NT2/D1 (cell line): ENCODE data around the gene ITGB5.

ENCODE experiments used
- DNase-seq: peaks from one replicate; pipeline ENCODE4 v3.0.0-alpha.2; 2011; ENCODE audit warnings: low read depth, low spot score
- H3K27me3 ChIP-seq: 2 replicates; pipeline ENCODE4 v1.6.0; 2011; ENCODE audit warnings: mild to moderate bottlenecking; ENCODE audit not compliant: insufficient read length, insufficient read depth
- H3K36me3 ChIP-seq: 2 replicates; pipeline ENCODE4 v1.6.1; 2011; ENCODE audit warnings: mild to moderate bottlenecking, low read length, mixed read lengths; ENCODE audit not compliant: insufficient read depth, insufficient read length
- H3K4me1 ChIP-seq: 2 replicates; pipeline ENCODE4 v1.5.1; 2011; ENCODE audit not compliant: insufficient read depth, insufficient read length
- H3K4me3 ChIP-seq: 2 replicates; pipeline ENCODE4 v1.5.1; 2011; ENCODE audit warnings: low read depth; ENCODE audit not compliant: insufficient read length
- H3K9ac ChIP-seq: 2 replicates; pipeline ENCODE4 v1.6.0; 2011; ENCODE audit warnings: low read depth; ENCODE audit not compliant: insufficient read length
- H3K9me3 ChIP-seq: 2 replicates; pipeline ENCODE4 v1.5.1; 2011; ENCODE audit warnings: mild to moderate bottlenecking, low read length; ENCODE audit not compliant: insufficient read depth
- SUZ12 ChIP-seq: IDR thresholded peaks from 2 replicates; pipeline ENCODE4 v1.6.1; 2011; ENCODE audit not compliant: insufficient read length, insufficient read depth; ENCODE audit errors: extremely low read depth
- YY1 ChIP-seq: IDR thresholded peaks from 2 replicates; pipeline ENCODE4 v1.6.1; 2011; ENCODE audit not compliant: insufficient read length, insufficient read depth
- ZNF274 ChIP-seq: IDR thresholded peaks from 2 replicates; pipeline ENCODE4 v1.6.1; 2011; ENCODE audit warnings: mild to moderate bottlenecking, low read depth, low read length

The ITGB5 gene

DNA sequence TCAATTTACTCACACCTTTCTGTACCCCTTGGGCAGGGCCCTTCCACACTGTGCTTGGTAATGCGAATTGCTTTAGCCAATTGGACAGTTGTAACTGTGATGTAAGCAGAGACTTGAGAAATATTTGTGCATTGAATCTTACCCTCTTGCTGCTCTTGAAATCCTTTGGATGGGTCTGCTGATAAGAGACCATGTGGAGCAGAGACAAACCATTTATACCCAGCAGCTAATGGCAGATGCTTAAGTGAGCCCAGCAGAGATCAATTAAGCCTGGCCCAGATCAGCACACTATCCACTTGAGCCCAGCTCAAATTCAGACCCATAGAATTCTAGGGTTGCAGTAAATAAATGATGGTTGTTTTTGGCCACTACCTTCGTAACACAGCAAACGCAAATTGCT, 28.1 kb upstream of the ITGB5 start:
- Histone ChIP-seq H3K9me3 (no peaks in the 10 kb centered on the region), H3K27me3 (no peaks in the 10 kb centered on the region), H3K4me3 (no peak overlapping the region), H3K4me1 (no peaks in the 10 kb centered on the region), H3K9ac (no peak overlapping the region), H3K36me3 (no peaks in the 10 kb centered on the region)
- no peak for TF ChIP-seq SUZ12
- TF ChIP-seq YY1 = no peak
- TF ChIP-seq ZNF274 = no peak
- DNase-seq = no peak

DNA sequence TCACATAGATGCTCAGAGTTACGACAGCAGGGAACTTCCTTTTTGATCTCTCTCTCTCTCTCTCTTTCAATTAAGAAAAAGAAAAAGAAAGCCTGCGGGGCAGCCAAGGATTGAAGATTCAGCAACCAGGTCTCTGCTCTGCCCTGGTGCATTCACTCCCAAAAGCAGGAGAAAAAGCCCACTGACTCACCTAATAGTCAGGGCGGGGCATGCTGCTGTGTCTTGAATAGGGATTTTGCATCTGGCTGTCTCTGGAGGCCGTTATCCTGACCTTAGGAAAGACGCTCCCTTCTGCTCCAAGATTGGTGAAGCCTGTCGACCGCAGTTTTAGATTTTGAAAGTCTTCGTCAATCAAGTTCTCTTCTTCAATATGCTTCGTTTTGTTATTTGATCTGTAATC, 20.8 kb upstream of the ITGB5 start:
- Histone ChIP-seq H3K27me3 (no peaks in the 10 kb centered on the region), H3K4me1 (no peaks in the 10 kb centered on the region), H3K9me3 (no peaks in the 10 kb centered on the region), H3K36me3 (no peaks in the 10 kb centered on the region), H3K4me3 (no peak overlapping the region), H3K9ac (no peak overlapping the region)
- DNase-seq = peak; percentile 47
- TF ChIP-seq ZNF274 (no peak), SUZ12 (no peak), YY1 (no peak)

GRCh38 chr3:124904835-124905492, 17.8 kb upstream of the ITGB5 start:
- H3K4me3 ChIP-seq = no peak overlapping the region
- H3K27me3 ChIP-seq = no peaks in the 10 kb centered on the region
- no peaks in the 10 kb centered on the region for H3K4me1 ChIP-seq
- H3K9me3 ChIP-seq = no peaks in the 10 kb centered on the region
- no peaks in the 10 kb centered on the region for H3K36me3 ChIP-seq
- no peak for DNase-seq
- H3K9ac ChIP-seq = no peak overlapping the region
- TF ChIP-seq YY1 (no peak), SUZ12 (no peak), ZNF274 (no peak)

DNA sequence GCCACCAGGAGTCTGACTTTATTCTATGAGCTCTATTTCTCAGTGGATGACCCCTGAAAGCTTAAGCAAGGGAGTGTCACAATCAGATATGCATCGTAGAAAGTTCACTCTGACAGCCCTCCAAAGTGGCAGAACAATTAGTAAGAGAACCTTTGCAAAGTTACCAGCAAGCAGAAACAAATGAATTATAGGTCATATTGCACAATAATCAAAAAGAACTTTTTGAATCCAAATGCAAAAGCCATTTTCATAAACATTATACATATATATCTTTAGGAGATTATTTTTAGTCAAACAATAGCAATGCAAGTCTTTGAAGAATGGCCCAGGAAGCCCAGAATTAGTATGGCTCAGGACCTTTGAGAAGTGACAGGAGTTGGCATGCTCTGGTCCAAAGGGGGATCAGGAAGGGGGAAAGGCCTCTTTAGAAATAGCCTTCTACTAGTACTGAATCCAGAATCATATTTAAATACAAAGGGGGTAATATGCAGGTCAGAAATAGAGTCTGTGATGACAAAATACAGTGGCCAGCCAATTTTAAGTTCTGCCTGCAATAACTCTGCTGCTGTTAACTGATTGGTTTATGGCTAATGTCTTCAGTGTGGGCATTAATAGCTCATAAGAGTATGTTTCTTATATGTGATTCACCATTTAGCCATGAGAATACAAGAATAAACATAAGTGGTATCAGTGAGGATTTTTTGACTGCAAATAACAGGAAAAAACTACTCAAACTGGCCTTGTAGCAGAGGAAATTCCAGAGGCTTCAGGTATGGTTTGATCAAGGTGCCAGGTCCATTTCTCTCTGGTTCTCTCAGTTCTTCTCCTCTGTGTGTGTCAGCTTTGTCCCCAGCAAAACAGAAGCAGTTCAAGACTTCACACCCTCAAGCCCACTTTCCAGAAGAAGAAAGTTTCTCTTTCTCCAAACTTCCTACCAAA, 17.0 kb upstream of the ITGB5 start:
- Histone ChIP-seq H3K9me3 (no peaks in the 10 kb centered on the region), H3K27me3 (no peaks in the 10 kb centered on the region), H3K36me3 (no peaks in the 10 kb centered on the region), H3K9ac (no peak overlapping the region), H3K4me1 (no peaks in the 10 kb centered on the region), H3K4me3 (no peak overlapping the region)
- no peak for DNase-seq
- TF ChIP-seq YY1 (no peak), SUZ12 (no peak), ZNF274 (no peak)

- TF ChIP-seq ZNF274 (no peak), YY1 (no peak), SUZ12 (no peak)
- DNase-seq = no peak
- no peaks in the 10 kb centered on the region for H3K4me1 ChIP-seq
- no peaks in the 10 kb centered on the region for H3K9me3 ChIP-seq
- H3K9ac ChIP-seq = no peak overlapping the region
- H3K4me3 ChIP-seq = no peak overlapping the region
- no peaks in the 10 kb centered on the region for H3K36me3 ChIP-seq
- H3K27me3 ChIP-seq = no peaks in the 10 kb centered on the region
Observed at GRCh38 chr3:124896824-124897526, 9.8 kb upstream of the ITGB5 start.

GRCh38 chr3:124895756-124896155, 8.6 kb upstream of the ITGB5 start:
- Histone ChIP-seq H3K27me3 (no peaks in the 10 kb centered on the region), H3K9me3 (no peaks in the 10 kb centered on the region), H3K4me1 (no peaks in the 10 kb centered on the region), H3K9ac (no peak overlapping the region), H3K36me3 (no peaks in the 10 kb centered on the region), H3K4me3 (no peak overlapping the region)
- TF ChIP-seq YY1 (no peak), ZNF274 (no peak), SUZ12 (no peak)
- DNase-seq = no peak

GRCh38 chr3:124893526-124893925, 6.4 kb upstream of the ITGB5 start:
- Histone ChIP-seq H3K4me1 (peaks cover 2% of the 10 kb centered on the region), H3K9me3 (no peaks in the 10 kb centered on the region), H3K4me3 (no peak overlapping the region), H3K9ac (no peak overlapping the region), H3K36me3 (no peaks in the 10 kb centered on the region), H3K27me3 (no peaks in the 10 kb centered on the region)
- TF ChIP-seq SUZ12 (no peak), ZNF274 (no peak)
- DNase-seq = no peak
